ENCODE measurements around the gene GRAMD1B.
"Not testable (repeated sequence)": the region's sequence is repeated elsewhere in the genome, so short reads cannot be mapped to it uniquely, and the experiment has no call there.

The GRAMD1B gene

GRCh38 chr11:123566852-123567251, 136.8 kb downstream of the GRAMD1B start:
- no peak for DNase-seq (ENCODE audit: low read depth, low spot score)

GRCh38 chr11:123567466-123567865, 137.4 kb downstream of the GRAMD1B start:
- Histone ChIP-seq H3K4me1 (ENCODE audit: control insufficient read depth, insufficient read depth, low read length) (no peaks in the 10 kb centered on the region), H3K9me3 (ENCODE audit: control insufficient read depth, insufficient read depth, low read length) (no peaks in the 10 kb centered on the region), H3K27ac (ENCODE audit: low read length) (no peak overlapping the region), H3K27me3 (ENCODE audit: control insufficient read depth, insufficient read depth, low read length) (no peaks in the 10 kb centered on the region), H3K36me3 (ENCODE audit: control insufficient read depth, insufficient read depth, low read length) (no peaks in the 10 kb centered on the region), H3K4me3 (ENCODE audit: low read length) (no peak overlapping the region)
- no CpG with 5 or more reads among the region's 1 CpG for WGBS (ENCODE audit: insufficient coverage, insufficient read length)
- DNase-seq (ENCODE audit: low read depth, low spot score): no peak

More at GRCh38 chr11:123566852-123567251, 136.8 kb downstream of the GRAMD1B start:
- Histone ChIP-seq H3K4me3 (ENCODE audit: low read length) (no peak overlapping the region), H3K27ac (ENCODE audit: low read length) (no peak overlapping the region), H3K27me3 (ENCODE audit: control insufficient read depth, insufficient read depth, low read length) (no peaks in the 10 kb centered on the region), H3K4me1 (ENCODE audit: control insufficient read depth, insufficient read depth, low read length) (no peaks in the 10 kb centered on the region), H3K9me3 (ENCODE audit: control insufficient read depth, insufficient read depth, low read length) (no peaks in the 10 kb centered on the region), H3K36me3 (ENCODE audit: control insufficient read depth, insufficient read depth, low read length) (no peaks in the 10 kb centered on the region)
- no CpG with 5 or more reads among the region's 4 CpGs for WGBS (ENCODE audit: insufficient coverage, insufficient read length)

DNA sequence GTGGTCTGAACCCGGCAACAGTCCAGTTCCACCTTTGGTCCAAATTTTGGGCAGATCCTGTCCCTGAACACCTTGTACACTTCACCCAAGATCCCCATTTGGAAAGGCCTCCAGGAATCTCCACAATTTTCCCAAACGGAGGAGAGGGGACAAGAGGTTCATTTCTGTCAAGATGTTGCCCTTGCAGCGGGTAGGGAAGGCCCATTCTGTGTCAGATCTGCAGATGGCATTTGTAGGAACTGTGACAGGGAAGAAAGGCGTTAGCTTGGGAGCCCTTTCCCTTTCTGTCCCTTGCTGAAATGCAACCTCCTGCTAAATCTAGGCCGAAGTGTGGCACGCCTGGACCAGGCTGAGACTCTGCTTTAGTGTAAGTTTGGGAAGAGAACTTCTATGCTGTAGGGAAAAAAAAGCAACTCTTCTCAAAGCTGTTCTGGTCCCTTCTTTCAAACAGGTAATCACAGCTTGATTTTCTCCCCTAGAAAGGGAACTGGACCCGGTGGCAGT, 138.3 kb downstream of the GRAMD1B start:
- H3K27me3 ChIP-seq (ENCODE audit: control insufficient read depth, insufficient read depth, low read length): no peaks in the 10 kb centered on the region
- no peaks in the 10 kb centered on the region for H3K36me3 ChIP-seq (ENCODE audit: control insufficient read depth, insufficient read depth, low read length)
- no peak for DNase-seq (ENCODE audit: low read depth, low spot score)
- no peak overlapping the region for H3K27ac ChIP-seq (ENCODE audit: low read length)
- no peak overlapping the region for H3K4me3 ChIP-seq (ENCODE audit: low read length)
- WGBS (ENCODE audit: insufficient coverage, insufficient read length): no CpG with 5 or more reads among the region's 7 CpGs
- H3K9me3 ChIP-seq (ENCODE audit: control insufficient read depth, insufficient read depth, low read length): no peaks in the 10 kb centered on the region
- no peaks in the 10 kb centered on the region for H3K4me1 ChIP-seq (ENCODE audit: control insufficient read depth, insufficient read depth, low read length)

DNA sequence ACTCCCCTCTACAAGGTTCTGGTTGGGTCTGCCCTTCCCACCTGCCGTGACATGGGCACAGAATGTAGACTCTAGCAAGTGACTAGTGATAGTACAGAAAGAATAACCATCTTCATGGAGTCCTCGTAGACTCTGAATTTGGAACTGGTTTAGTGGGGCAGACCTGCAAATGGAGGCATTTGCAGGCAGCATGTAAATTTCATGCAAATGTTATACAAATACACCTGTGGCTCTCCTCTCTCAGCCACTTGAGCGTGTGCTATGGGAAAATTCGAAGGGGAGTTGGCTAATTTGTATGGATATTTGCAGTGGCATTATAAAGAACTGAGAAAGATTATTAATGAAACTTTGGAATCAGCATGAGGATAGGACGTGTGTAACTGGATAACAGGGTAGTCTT, 139.3 kb downstream of the GRAMD1B start:
- Histone ChIP-seq H3K27me3 (ENCODE audit: control insufficient read depth, insufficient read depth, low read length) (no peaks in the 10 kb centered on the region), H3K4me3 (ENCODE audit: low read length) (no peak overlapping the region), H3K9me3 (ENCODE audit: control insufficient read depth, insufficient read depth, low read length) (no peaks in the 10 kb centered on the region), H3K27ac (ENCODE audit: low read length) (no peak overlapping the region), H3K36me3 (ENCODE audit: control insufficient read depth, insufficient read depth, low read length) (no peaks in the 10 kb centered on the region), H3K4me1 (ENCODE audit: control insufficient read depth, insufficient read depth, low read length) (no peaks in the 10 kb centered on the region)
- no peak for DNase-seq (ENCODE audit: low read depth, low spot score)
- WGBS (ENCODE audit: insufficient coverage, insufficient read length): no CpG with 5 or more reads among the region's 5 CpGs

DNA sequence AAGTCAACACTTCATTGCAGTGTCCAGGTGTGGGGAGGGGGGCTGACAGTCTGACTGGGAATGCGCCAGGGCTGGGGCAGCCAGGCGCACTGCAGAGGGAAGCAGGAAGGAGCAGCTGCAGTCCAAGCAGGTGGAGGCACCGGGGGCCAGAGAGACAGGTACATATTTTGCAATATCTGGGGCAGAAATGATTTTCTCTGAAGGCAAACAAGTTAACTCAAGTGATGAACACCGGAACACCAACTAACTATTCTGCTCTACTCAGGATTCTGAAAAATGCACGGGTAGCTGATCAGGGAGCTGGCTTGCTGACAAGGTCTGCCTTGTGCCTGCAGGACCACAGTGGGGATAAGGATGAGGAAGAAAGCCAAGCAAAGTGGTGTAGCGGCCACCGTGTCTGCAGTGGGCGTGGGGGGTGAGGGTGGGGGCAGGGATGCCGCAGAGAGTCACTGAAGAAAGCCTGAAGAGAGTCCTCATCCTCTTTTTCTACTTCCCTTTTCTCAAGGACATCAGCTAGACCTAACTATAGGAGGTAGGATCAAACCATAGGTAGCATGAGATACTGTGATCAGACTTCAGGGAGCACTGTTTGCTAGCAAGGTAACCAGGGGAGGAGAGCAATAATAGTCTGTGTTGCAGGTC, 141.0 kb downstream of the GRAMD1B start:
- Histone ChIP-seq H3K36me3 (ENCODE audit: control insufficient read depth, insufficient read depth, low read length) (no peaks in the 10 kb centered on the region), H3K27ac (ENCODE audit: low read length) (no peak overlapping the region), H3K4me3 (ENCODE audit: low read length) (no peak overlapping the region), H3K9me3 (ENCODE audit: control insufficient read depth, insufficient read depth, low read length) (no peaks in the 10 kb centered on the region), H3K4me1 (ENCODE audit: control insufficient read depth, insufficient read depth, low read length) (no peaks in the 10 kb centered on the region), H3K27me3 (ENCODE audit: control insufficient read depth, insufficient read depth, low read length) (no peaks in the 10 kb centered on the region)
- no peak for DNase-seq (ENCODE audit: low read depth, low spot score)
- WGBS (ENCODE audit: insufficient coverage, insufficient read length): no CpG with 5 or more reads among the region's 9 CpGs

GRCh38 chr11:123572791-123573190, 142.7 kb downstream of the GRAMD1B start:
- not testable (repeated sequence) for H3K9me3 ChIP-seq (ENCODE audit: control insufficient read depth, insufficient read depth, low read length); H3K36me3 ChIP-seq (ENCODE audit: control insufficient read depth, insufficient read depth, low read length); H3K4me1 ChIP-seq (ENCODE audit: control insufficient read depth, insufficient read depth, low read length); H3K27me3 ChIP-seq (ENCODE audit: control insufficient read depth, insufficient read depth, low read length); DNase-seq (ENCODE audit: low read depth, low spot score); H3K4me3 ChIP-seq (ENCODE audit: low read length); H3K27ac ChIP-seq (ENCODE audit: low read length)
- WGBS (ENCODE audit: insufficient coverage, insufficient read length): no CpG with 5 or more reads among the region's 21 CpGs

GRCh38 chr11:123573286-123573685, 143.2 kb downstream of the GRAMD1B start:
- WGBS (ENCODE audit: insufficient coverage, insufficient read length): no CpG with 5 or more reads among the region's 2 CpGs
- Histone ChIP-seq H3K27ac (ENCODE audit: low read length) (no peak overlapping the region), H3K4me3 (ENCODE audit: low read length) (no peak overlapping the region), H3K27me3 (ENCODE audit: control insufficient read depth, insufficient read depth, low read length) (no peaks in the 10 kb centered on the region), H3K4me1 (ENCODE audit: control insufficient read depth, insufficient read depth, low read length) (no peaks in the 10 kb centered on the region), H3K9me3 (ENCODE audit: control insufficient read depth, insufficient read depth, low read length) (no peaks in the 10 kb centered on the region), H3K36me3 (ENCODE audit: control insufficient read depth, insufficient read depth, low read length) (no peaks in the 10 kb centered on the region)
- DNase-seq (ENCODE audit: low read depth, low spot score): no peak

GRCh38 chr11:123575441-123575840, 145.4 kb downstream of the GRAMD1B start:
- DNase-seq (ENCODE audit: low read depth, low spot score): no peak
- H3K27me3 ChIP-seq (ENCODE audit: control insufficient read depth, insufficient read depth, low read length): no peaks in the 10 kb centered on the region
- H3K4me1 ChIP-seq (ENCODE audit: control insufficient read depth, insufficient read depth, low read length): no peaks in the 10 kb centered on the region
- no CpG with 5 or more reads among the region's 7 CpGs for WGBS (ENCODE audit: insufficient coverage, insufficient read length)
- H3K36me3 ChIP-seq (ENCODE audit: control insufficient read depth, insufficient read depth, low read length): no peaks in the 10 kb centered on the region
- H3K27ac ChIP-seq (ENCODE audit: low read length): no peak overlapping the region
- no peak overlapping the region for H3K4me3 ChIP-seq (ENCODE audit: low read length)
- H3K9me3 ChIP-seq (ENCODE audit: control insufficient read depth, insufficient read depth, low read length): no peaks in the 10 kb centered on the region

DNA sequence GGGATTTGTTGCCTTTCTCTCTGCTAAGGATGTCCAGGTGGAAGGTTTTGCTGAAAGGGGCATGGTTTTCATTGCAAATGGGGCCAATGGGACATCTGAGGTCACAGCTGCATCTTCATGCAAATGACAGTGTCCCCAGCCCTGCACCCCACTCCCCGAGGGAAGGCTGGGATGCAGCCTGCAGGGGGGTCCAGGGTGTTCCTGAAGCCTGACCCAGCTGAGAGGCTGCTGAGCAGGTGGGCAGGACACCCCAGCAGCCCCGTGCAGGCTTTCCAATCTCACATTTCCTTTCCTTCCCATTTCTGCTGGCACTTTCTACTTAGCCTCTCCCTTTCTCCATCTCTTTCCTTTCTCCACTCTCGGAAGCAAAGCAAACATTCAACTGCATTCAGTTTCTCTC, 146.0 kb downstream of the GRAMD1B start:
- no CpG with 5 or more reads among the region's 3 CpGs for WGBS (ENCODE audit: insufficient coverage, insufficient read length)

GRCh38 chr11:123576501-123576900, 146.4 kb downstream of the GRAMD1B start:
- no peak overlapping the region for H3K27ac ChIP-seq (ENCODE audit: low read length)

More for the DNA sequence above, 146.0 kb downstream of the GRAMD1B start:
- H3K27me3 ChIP-seq (ENCODE audit: control insufficient read depth, insufficient read depth, low read length): no peaks in the 10 kb centered on the region
- H3K27ac ChIP-seq (ENCODE audit: low read length): no peak overlapping the region
- H3K36me3 ChIP-seq (ENCODE audit: control insufficient read depth, insufficient read depth, low read length): no peaks in the 10 kb centered on the region
- H3K4me3 ChIP-seq (ENCODE audit: low read length): no peak overlapping the region
- no peaks in the 10 kb centered on the region for H3K4me1 ChIP-seq (ENCODE audit: control insufficient read depth, insufficient read depth, low read length)
- no peak for DNase-seq (ENCODE audit: low read depth, low spot score)
- no peaks in the 10 kb centered on the region for H3K9me3 ChIP-seq (ENCODE audit: control insufficient read depth, insufficient read depth, low read length)

DNA sequence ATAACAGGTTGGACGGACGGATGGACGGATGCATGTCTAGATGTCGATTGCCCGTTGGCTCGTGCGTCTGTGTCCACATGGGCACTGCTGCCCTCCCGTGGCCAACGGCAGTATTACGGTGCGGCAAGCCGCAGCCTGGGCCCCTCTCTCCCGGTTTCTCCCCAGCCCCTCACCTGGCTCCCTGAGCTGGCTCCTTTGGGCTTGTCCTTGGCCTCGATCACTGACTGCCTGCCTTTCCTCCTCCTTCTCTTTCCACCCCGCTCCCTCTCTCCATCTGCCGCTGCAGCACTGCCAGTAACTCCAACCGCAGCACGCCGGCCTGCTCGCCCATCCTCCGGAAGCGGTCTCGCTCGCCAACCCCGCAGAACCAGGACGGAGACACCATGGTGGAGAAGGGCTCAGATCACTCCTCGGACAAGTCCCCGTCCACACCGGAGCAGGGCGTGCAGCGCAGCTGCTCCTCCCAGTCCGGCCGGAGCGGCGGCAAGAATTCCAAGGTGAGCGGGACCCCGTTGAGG, 147.1 kb downstream of the GRAMD1B start:
- Histone ChIP-seq H3K36me3 (ENCODE audit: control insufficient read depth, insufficient read depth, low read length) (no peaks in the 10 kb centered on the region), H3K4me3 (ENCODE audit: low read length) (no peak overlapping the region), H3K4me1 (ENCODE audit: control insufficient read depth, insufficient read depth, low read length) (no peaks in the 10 kb centered on the region), H3K27ac (ENCODE audit: low read length) (no peak overlapping the region), H3K9me3 (ENCODE audit: control insufficient read depth, insufficient read depth, low read length) (no peaks in the 10 kb centered on the region), H3K27me3 (ENCODE audit: control insufficient read depth, insufficient read depth, low read length) (no peaks in the 10 kb centered on the region)
- DNase-seq (ENCODE audit: low read depth, low spot score): peak; percentile 61
- WGBS (ENCODE audit: insufficient coverage, insufficient read length): no CpG with 5 or more reads among the region's 37 CpGs

More at GRCh38 chr11:123576501-123576900, 146.4 kb downstream of the GRAMD1B start:
- DNase-seq (ENCODE audit: low read depth, low spot score): no peak
- H3K36me3 ChIP-seq (ENCODE audit: control insufficient read depth, insufficient read depth, low read length): no peaks in the 10 kb centered on the region
- no peaks in the 10 kb centered on the region for H3K9me3 ChIP-seq (ENCODE audit: control insufficient read depth, insufficient read depth, low read length)
- H3K27me3 ChIP-seq (ENCODE audit: control insufficient read depth, insufficient read depth, low read length): no peaks in the 10 kb centered on the region
- no peaks in the 10 kb centered on the region for H3K4me1 ChIP-seq (ENCODE audit: control insufficient read depth, insufficient read depth, low read length)
- no peak overlapping the region for H3K4me3 ChIP-seq (ENCODE audit: low read length)
- no CpG with 5 or more reads among the region's 3 CpGs for WGBS (ENCODE audit: insufficient coverage, insufficient read length)
